Esophagus squamous epithelium (tissue), 4 donors: ENCODE data around the gene AMY2A. TPM values are rescaled to one million over a fixed set of nuclear protein-coding genes. Genes with fewer than 3 reads are reported as not detected.

Source experiments
- small RNA-seq, 4 donors: library from RNA; depleted of rRNA; stranded (forward); fragments of <200 nt; gene quantifications; one replicate each; pipeline ENCODE3, GENCODE V24; 2016
- total RNA-seq, 4 donors: library from RNA; depleted of rRNA; stranded (reverse); fragments of >200 nt; gene quantifications; one replicate each; pipeline ENCODE4 v1.1.0, GENCODE V29; 2016

AMY2A gene
- total RNA-seq, 4 donors from 2014 or later = 3.2 TPM; not detected in 3

Small RNAs within 50 kb of the gene (small RNA-seq; reads per million reads assigned to genes)
- 0 reads per million in 4 donors for gene AC105272.1

Other genes with a start within 250 kb of the AMY2A start
- gene RNPC3, start 91.7 kb upstream of the AMY2A start, total RNA-seq = 10 to 100 TPM in 3 of 4 donors, 1 to 10 TPM in 1; 8.8 to 34.7 (median 12.9) TPM
- 10 to 100 TPM in 1 of 4 donors, 1 to 10 TPM in 3; 3.1 to 39.5 (median 4.7) TPM for gene AMY2B, start 45.8 kb upstream of the AMY2A start, total RNA-seq
- gene AMY1A, start 38.3 kb downstream of the AMY2A start, total RNA-seq = not detected
- not detected for gene AMY1B, start 78.8 kb downstream of the AMY2A start, total RNA-seq
- gene AMY1C, start 132.5 kb downstream of the AMY2A start, total RNA-seq = not detected